GM12878 (cell line): ENCODE measurements around the gene NPM3. TPM values are rescaled to one million over a fixed set of nuclear protein-coding genes. Genes with fewer than 3 reads are reported as not detected.

Experiments used
- ATAC-seq: fragments of 200-7000 bp; cut with Tn5 transposase; 3 replicates; pipeline ENCODE4 v1.9.1; 2020; ENCODE audit warnings: mild to moderate bottlenecking, moderate library complexity
- BruUV-seq: library from RNA; stranded (reverse); fragments of 400-500 nt; replicated peaks from 2 replicates; lab custom pipeline; 2021; lab: Mats Ljungman, UMichigan
- CTCF ChIA-PET: fragments of 300-600 bp; sonication (Branson Sonifier 250); formaldehyde crosslinking; extraction: SDS; loops from one replicate; lab custom pipeline; 2021; ENCODE audit warnings: inconsistent platforms; lab: Yijun Ruan, JAX
- POLR2A ChIA-PET: fragments of 350-600 bp; formaldehyde crosslinking; extraction: SDS; loops from one replicate; lab custom pipeline; 2021; ENCODE audit warnings: inconsistent platforms; lab: Charles Lee
- RAD21 ChIA-PET: fragments of 300-600 bp; sonication (Branson Sonifier 250); formaldehyde crosslinking; loops from one replicate; lab custom pipeline; 2023; ENCODE audit warnings: antibody characterized with exemption; ENCODE audit not compliant: unreplicated experiment; lab: Charles Lee
- SMC1A ChIA-PET: fragments of 300-600 bp; sonication (Branson Sonifier 250); formaldehyde crosslinking; loops from one replicate; lab custom pipeline; 2023; ENCODE audit not compliant: unreplicated experiment, uncharacterized antibody; lab: Charles Lee
- DNase-seq: peaks from one replicate; pipeline ENCODE4 v3.0.0-alpha.2; 2011; ENCODE audit warnings: low read depth, low spot score
- FAIRE-seq: peaks from 3 replicates; lab custom pipeline; 2011; peaks lifted over from hg19 to GRCh38; lab: Jason Lieb, UNC
- H2AFZ ChIP-seq: 2 replicates; pipeline ENCODE4 v1.6.0; 2011; ENCODE audit warnings: low read depth, low read length, control low read depth; ENCODE audit not compliant: control insufficient read depth
- H3K27ac ChIP-seq: 2 replicates; pipeline ENCODE4 v1.5.1; 2011; ENCODE audit warnings: control low read depth; ENCODE audit not compliant: control insufficient read depth, insufficient read depth
- H3K27me3 ChIP-seq, 2 experiments: replicated peaks in 1 of 2; 2 replicates each; pipeline versions ENCODE4 v1.6.0 to v1.6.1; 2011; ENCODE audit warnings: low read length in 1 of 2; ENCODE audit not compliant: control insufficient read depth in 2 of 2, insufficient read depth in 2 of 2
- H3K36me3 ChIP-seq, 2 experiments: 2 replicates each; pipeline ENCODE4 v1.5.1; 2011; ENCODE audit warnings: low read length in 1 of 2; ENCODE audit not compliant: control insufficient read depth in 2 of 2, insufficient read depth in 2 of 2
- H3K4me1 ChIP-seq: 2 replicates; pipeline ENCODE4 v1.6.1; 2011; ENCODE audit warnings: mild to moderate bottlenecking, low read length, moderate library complexity, mixed read lengths; ENCODE audit not compliant: control insufficient read depth, insufficient read depth
- H3K4me2 ChIP-seq: 2 replicates; pipeline ENCODE4 v1.6.0; 2011; ENCODE audit warnings: control low read depth; ENCODE audit not compliant: control insufficient read depth, insufficient read depth
- H3K4me3 ChIP-seq: fragments of 200-600 bp; sonication (generic); 2 replicates; pipeline ENCODE4 v1.5.1; 2016
- H3K79me2 ChIP-seq: 2 replicates; pipeline ENCODE4 v1.6.0; 2011; ENCODE audit warnings: low read length; ENCODE audit not compliant: control insufficient read depth, insufficient read depth
- H3K9ac ChIP-seq: 2 replicates; pipeline ENCODE4 v1.8.0; 2011; ENCODE audit warnings: low read length, control low read depth, mixed read lengths; ENCODE audit not compliant: control insufficient read depth, insufficient read depth
- H3K9me3 ChIP-seq: replicated peaks from 3 replicates; pipeline ENCODE4 v1.5.1; 2011; ENCODE audit warnings: mild to moderate bottlenecking, low read length; ENCODE audit not compliant: control insufficient read depth, insufficient read depth
- H4K20me1 ChIP-seq: 2 replicates; pipeline ENCODE4 v1.6.0; 2011; ENCODE audit not compliant: control insufficient read depth, insufficient read depth
- BMI1 ChIP-seq: fragments of 450-650 bp; IDR thresholded peaks from 2 replicates; pipeline ENCODE4 v1.6.1; 2016; ENCODE audit warnings: mild to moderate bottlenecking, moderate library complexity, borderline replicate concordance
- EP300 ChIP-seq, 2 experiments: fragments of 150-350 bp in 1 of 2; IDR thresholded peaks; 2 replicates each; pipeline ENCODE4 v1.6.1; 2011 to 2012; ENCODE audit warnings: low read depth in 2 of 2, low read length in 2 of 2, borderline replicate concordance in 1 of 2, improper control_type of control experiment in 1 of 2, inconsistent platforms in 1 of 2; ENCODE audit not compliant: control insufficient read depth in 1 of 2
- ESRRA ChIP-seq: IDR thresholded peaks from 2 replicates; pipeline ENCODE4 v1.6.1; 2012; ENCODE audit warnings: mild to moderate bottlenecking, low read length, improper control_type of control experiment
- KLF5 ChIP-seq: fragments of 450-650 bp; IDR thresholded peaks from 2 replicates; pipeline ENCODE4 v1.6.1; 2014; ENCODE audit warnings: mild to moderate bottlenecking; ENCODE audit not compliant: partially characterized antibody
- MLLT1 ChIP-seq: fragments of 450-650 bp; IDR thresholded peaks from 2 replicates; pipeline ENCODE4 v1.6.1; 2016; ENCODE audit warnings: mild to moderate bottlenecking
- NR2F1 ChIP-seq: fragments of 450-650 bp; conservative IDR thresholded peaks from 2 replicates; pipeline ENCODE4 v1.6.1; 2017; ENCODE audit warnings: mild to moderate bottlenecking
- NRF1 ChIP-seq: conservative IDR thresholded peaks from 2 replicates; pipeline ENCODE4 v1.6.1; 2011; ENCODE audit warnings: mild to moderate bottlenecking, low read depth, low read length, improper control_type of control experiment
- PKNOX1 ChIP-seq: fragments of 450-650 bp; IDR thresholded peaks from 2 replicates; pipeline ENCODE4 v1.6.1; 2016; ENCODE audit warnings: mild to moderate bottlenecking
- POLR2A ChIP-seq: IDR thresholded peaks from 2 replicates; pipeline ENCODE4 v1.6.1; 2011; ENCODE audit warnings: low read depth, mild to moderate bottlenecking, low read length
- SMAD1 ChIP-seq: fragments of 450-650 bp; IDR thresholded peaks from 2 replicates; pipeline ENCODE4 v1.6.1; 2018; ENCODE audit warnings: mild to moderate bottlenecking, low read depth; ENCODE audit not compliant: partially characterized antibody
- SREBF2 ChIP-seq: IDR thresholded peaks from 2 replicates; pipeline ENCODE4 v1.6.1; 2012; ENCODE audit warnings: mild to moderate bottlenecking, low read length
- TCF12 ChIP-seq: IDR thresholded peaks from 2 replicates; pipeline ENCODE4 v1.6.1; 2011; ENCODE audit warnings: low read depth, mild to moderate bottlenecking, low read length
- TCF3 ChIP-seq: IDR thresholded peaks from 2 replicates; pipeline ENCODE4 v1.6.1; 2012; ENCODE audit warnings: low read depth, mild to moderate bottlenecking, low read length, borderline replicate concordance; ENCODE audit not compliant: insufficient read depth
- TCF7 ChIP-seq: IDR thresholded peaks from 2 replicates; pipeline ENCODE4 v1.6.1; 2014; ENCODE audit warnings: antibody characterized with exemption, borderline replicate concordance
- ZNF24 ChIP-seq: fragments of 450-650 bp; IDR thresholded peaks from 2 replicates; pipeline ENCODE4 v1.6.1; 2017; ENCODE audit warnings: antibody characterized with exemption, mild to moderate bottlenecking
- ZZZ3 ChIP-seq: IDR thresholded peaks from 2 replicates; pipeline ENCODE4 v1.6.1; 2011; ENCODE audit warnings: low read depth; ENCODE audit not compliant: control insufficient read depth, insufficient read length
- WGBS: methylation state at CpG from one replicate; pipeline ENCODE4 v1.1.6; 2016; ENCODE audit warnings: low lambda C conversion rate; ENCODE audit not compliant: insufficient replicate concordance, insufficient coverage; ENCODE audit errors: missing lambda C conversion rate; 5-methylcytosine and 5-hydroxymethylcytosine counted together
- in situ Hi-C: fragments of 300-500 bp; cut with MboI; formaldehyde crosslinking; loops from 9 replicates; pipeline ENCODE4 v1.14.3; 2018; ENCODE audit warnings: mixed read lengths
- intact Hi-C: fragments of 100-400 bp; cut with micrococcal nuclease; formaldehyde crosslinking; loops from one replicate; pipeline ENCODE4 v1.14.2; 2022; ENCODE audit not compliant: unreplicated experiment
- polyA plus RNA-seq, 11 experiments: library from polyadenylated mRNA; depleted of rRNA in 4 of 11; unstranded in 6 of 11; stranded (reverse) in 5 of 11; fragments of >200 nt; fragmentation: Nextera tagmentation in 4 of 11; fragmentation: Illumina TruSeq in 1 of 11; extraction: Ambion mirVana in 4 of 11; extraction: Trizol in 1 of 11; gene quantifications; 1 replicate in 1 of 11; 2 replicates in 10 of 11; pipeline versions ENCODE4 v1.2.1 to v1.2.3, GENCODE V29; 2011 to 2016; ENCODE audit warnings: inconsistent platforms in 2 of 11, missing spikeins in 2 of 11, low read depth in 1 of 11
- total RNA-seq, 4 experiments: library from RNA; depleted of rRNA in 3 of 4; stranded (reverse); fragments of >200 nt in 3 of 4; fragmentation: Illumina TruSeq in 1 of 4; extraction: Trizol in 1 of 4; gene quantifications; 2 replicates each; pipeline versions ENCODE4 v1.2.1 to v1.2.3, GENCODE V29; 2013 to 2021
- TF ChIP-seq, protein P1 (sequence below): fragments of 450-650 bp; IDR thresholded peaks from 2 replicates; pipeline ENCODE4 v1.6.1; 2017; ENCODE audit warnings: mild to moderate bottlenecking
- TF ChIP-seq, protein P2 (sequence below): IDR thresholded peaks from 2 replicates; pipeline ENCODE4 v1.6.1; 2012; ENCODE audit warnings: low read length, inconsistent platforms

Gene NPM3
- total and polyA plus RNA-seq, 10 of the 15 experiments (the other 5 are each of a cell fraction or from before 2014, with no cell fraction given), result 13.0 to 171 (median 93.3) TPM

DNA sequence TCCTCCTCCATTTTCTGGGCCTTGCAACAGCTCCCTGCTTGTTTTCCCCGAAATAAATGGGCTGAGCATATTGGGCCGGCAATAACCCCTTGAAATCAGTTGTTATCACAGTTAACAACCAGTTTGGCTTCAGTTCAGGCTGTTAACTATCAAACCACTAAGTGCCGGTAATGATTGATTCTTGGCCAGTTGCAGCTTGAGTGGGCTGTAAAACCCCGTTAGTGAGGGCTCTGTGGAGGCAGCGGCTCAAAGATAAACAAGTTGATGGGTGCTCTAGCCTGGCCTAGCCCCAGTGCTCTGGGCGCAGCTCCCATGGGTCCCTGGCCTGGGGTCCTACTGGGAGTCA, 15.7 kb downstream of the NPM3 start:
- Histone ChIP-seq H3K27ac (no peak overlapping the region), H2AFZ (no peak overlapping the region), H3K4me3 (no peak overlapping the region), H3K79me2 (no peaks in the 10 kb centered on the region), H3K9ac (no peak overlapping the region), H3K4me2 (no peak overlapping the region), H4K20me1 (no peaks in the 10 kb centered on the region), H3K9me3 (no peaks in the 10 kb centered on the region), H3K36me3 (no peaks in the 10 kb centered on the region), H3K27me3 (peaks cover 0 to 3% of the 10 kb centered on the region in 2 experiments; a peak in 3 of 4 replicates), H3K4me1 (no peaks in the 10 kb centered on the region)
- no TSS peak for BruUV-seq
- no peak for FAIRE-seq
- ChIA-PET SMC1A (no interaction called here), POLR2A (interaction anchor here (0.6 kb wide), 1 partner anchor 968 kb away, joined by 3 read pairs; no protein-coding TSS in a partner anchor), CTCF (interaction anchor here (0.5 to 1.9 kb wide), 3 partner anchors 11 to 598 kb away, joined by 3 to 7 read pairs (median 4); no protein-coding TSS in a partner anchor), RAD21 (interaction anchor here (0.7 kb wide), 1 partner anchor 165 kb away, joined by 4 read pairs; no protein-coding TSS in a partner anchor)
- WGBS, result 22% methylated on average over 6 of the region's 6 CpGs
- intact Hi-C loops (no loop called here), in situ Hi-C loops (no loop called here)
- TF ChIP-seq BMI1, result no peak
- no peak for TF ChIP-seq NR2F1
- no peak for TF ChIP-seq TCF7
- TF ChIP-seq ZZZ3, result no peak
- TF ChIP-seq ZNF24, result no peak
- TF ChIP-seq TCF3, result no peak
- no peak for TF ChIP-seq ESRRA
- no peak for TF ChIP-seq POLR2A
- no peak for TF ChIP-seq MLLT1
- TF ChIP-seq KLF5, result no peak
- TF ChIP-seq, protein P1, sequence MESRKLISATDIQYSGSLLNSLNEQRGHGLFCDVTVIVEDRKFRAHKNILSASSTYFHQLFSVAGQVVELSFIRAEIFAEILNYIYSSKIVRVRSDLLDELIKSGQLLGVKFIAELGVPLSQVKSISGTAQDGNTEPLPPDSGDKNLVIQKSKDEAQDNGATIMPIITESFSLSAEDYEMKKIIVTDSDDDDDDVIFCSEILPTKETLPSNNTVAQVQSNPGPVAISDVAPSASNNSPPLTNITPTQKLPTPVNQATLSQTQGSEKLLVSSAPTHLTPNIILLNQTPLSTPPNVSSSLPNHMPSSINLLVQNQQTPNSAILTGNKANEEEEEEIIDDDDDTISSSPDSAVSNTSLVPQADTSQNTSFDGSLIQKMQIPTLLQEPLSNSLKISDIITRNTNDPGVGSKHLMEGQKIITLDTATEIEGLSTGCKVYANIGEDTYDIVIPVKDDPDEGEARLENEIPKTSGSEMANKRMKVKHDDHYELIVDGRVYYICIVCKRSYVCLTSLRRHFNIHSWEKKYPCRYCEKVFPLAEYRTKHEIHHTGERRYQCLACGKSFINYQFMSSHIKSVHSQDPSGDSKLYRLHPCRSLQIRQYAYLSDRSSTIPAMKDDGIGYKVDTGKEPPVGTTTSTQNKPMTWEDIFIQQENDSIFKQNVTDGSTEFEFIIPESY, result no peak
- TF ChIP-seq SMAD1, result no peak
- TF ChIP-seq TCF12, result no peak
- TF ChIP-seq, protein P2, sequence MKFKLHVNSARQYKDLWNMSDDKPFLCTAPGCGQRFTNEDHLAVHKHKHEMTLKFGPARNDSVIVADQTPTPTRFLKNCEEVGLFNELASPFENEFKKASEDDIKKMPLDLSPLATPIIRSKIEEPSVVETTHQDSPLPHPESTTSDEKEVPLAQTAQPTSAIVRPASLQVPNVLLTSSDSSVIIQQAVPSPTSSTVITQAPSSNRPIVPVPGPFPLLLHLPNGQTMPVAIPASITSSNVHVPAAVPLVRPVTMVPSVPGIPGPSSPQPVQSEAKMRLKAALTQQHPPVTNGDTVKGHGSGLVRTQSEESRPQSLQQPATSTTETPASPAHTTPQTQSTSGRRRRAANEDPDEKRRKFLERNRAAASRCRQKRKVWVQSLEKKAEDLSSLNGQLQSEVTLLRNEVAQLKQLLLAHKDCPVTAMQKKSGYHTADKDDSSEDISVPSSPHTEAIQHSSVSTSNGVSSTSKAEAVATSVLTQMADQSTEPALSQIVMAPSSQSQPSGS, result no peak
- no peak for TF ChIP-seq EP300 (IDR thresholded peaks at IDR 0.05; ENCODE audit: borderline replicate concordance in 1 of 2, control insufficient read depth in 1 of 2, low read depth in 2 of 2, low read length in 2 of 2)
- no peak for TF ChIP-seq PKNOX1
- TF ChIP-seq SREBF2, result no peak
- TF ChIP-seq NRF1, result no peak
- ATAC-seq, result peak; percentile 25; the same call in 2 of the 3 replicates
- DNase-seq, result no peak
